Body of pancreas (tissue), 4 donors: ENCODE measurements around the gene FUT7.

ENCODE experiments used
- CTCF ChIP-seq, 7 experiments: fragments of 450-650 bp in 4 of 7; fragments of 200-600 bp in 3 of 7; sonication (generic) in 3 of 7; IDR thresholded peaks; one replicate each; pipeline ENCODE4 v1.5.1; 2016 to 2019; ENCODE audit warnings: antibody characterized with exemption in 7 of 7
- POLR2A ChIP-seq, 3 donors: fragments of 450-650 bp; IDR thresholded peaks; one replicate each; pipeline ENCODE4 v1.6.1; 2016; ENCODE audit warnings: antibody characterized with exemption in 3 of 3, mild to moderate bottlenecking in 2 of 3

GRCh38 chr9:136980669-136981478, 51.0 kb downstream of the FUT7 start:
- no peak for TF ChIP-seq CTCF (IDR thresholded peaks at IDR 0.05)
- TF ChIP-seq POLR2A (IDR thresholded peaks at IDR 0.05) = no peak
